HG02798 (cell line): ENCODE data around the gene DMRT1.

ENCODE experiments used
- ATAC-seq: cut with Tn5 transposase; IDR thresholded peaks from one replicate; pipeline ENCODE4 v1.9.1; 2021; ENCODE audit warnings: mild to moderate bottlenecking; ENCODE audit not compliant: unreplicated experiment, poor library complexity

Gene DMRT1

GRCh38 chr9:917730-918129, 76.2 kb downstream of the DMRT1 start:
- no peak for ATAC-seq

- ATAC-seq: no peak
These were observed 79.4 kb downstream of the DMRT1 start for GRCh38 chr9:920927-921326.

- no peak for ATAC-seq
These were observed 80.7 kb downstream of the DMRT1 start for GRCh38 chr9:922171-922570.

GRCh38 chr9:922731-923130, 81.2 kb downstream of the DMRT1 start:
- ATAC-seq: no peak

- ATAC-seq: no peak
These were observed 85.5 kb downstream of the DMRT1 start for GRCh38 chr9:926976-927375.

GRCh38 chr9:928363-929042, 87.0 kb downstream of the DMRT1 start:
- ATAC-seq: no peak

- ATAC-seq: no peak
These were observed 88.2 kb downstream of the DMRT1 start for GRCh38 chr9:929719-930118.

GRCh38 chr9:933356-933755, 91.9 kb downstream of the DMRT1 start:
- ATAC-seq: no peak

- no peak for ATAC-seq
These were observed 94.0 kb downstream of the DMRT1 start for GRCh38 chr9:935348-935965.

GRCh38 chr9:942805-943580, 101.5 kb downstream of the DMRT1 start:
- ATAC-seq: no peak

- ATAC-seq: no peak
These were observed 106.5 kb downstream of the DMRT1 start for GRCh38 chr9:947985-948384.

GRCh38 chr9:948497-948896, 107.0 kb downstream of the DMRT1 start:
- ATAC-seq: no peak

- ATAC-seq: no peak
These were observed 108.6 kb downstream of the DMRT1 start for GRCh38 chr9:950139-950538.

- no peak for ATAC-seq
These were observed 111.0 kb downstream of the DMRT1 start for GRCh38 chr9:952546-952945.

- no peak for ATAC-seq
These were observed 117.6 kb downstream of the DMRT1 start for GRCh38 chr9:959105-959504.

- no peak for ATAC-seq
These were observed 118.4 kb downstream of the DMRT1 start for GRCh38 chr9:959914-960313.

GRCh38 chr9:962023-962422, 120.5 kb downstream of the DMRT1 start:
- no peak for ATAC-seq

GRCh38 chr9:965497-965896, 124.0 kb downstream of the DMRT1 start:
- ATAC-seq: no peak

GRCh38 chr9:966870-967269, 125.4 kb downstream of the DMRT1 start:
- ATAC-seq: no peak

- ATAC-seq: no peak
These were observed 125.9 kb downstream of the DMRT1 start for GRCh38 chr9:967436-967835.

GRCh38 chr9:967903-968641, 126.6 kb downstream of the DMRT1 start:
- no peak for ATAC-seq
